22Rv1 (cell line): ENCODE measurements around the gene TBC1D22A.

Source experiments
- ZFX ChIP-seq: fragments of 450-650 bp; IDR thresholded peaks from 2 replicates; pipeline ENCODE4 v1.6.1; 2017; ENCODE audit warnings: antibody characterized with exemption, borderline replicate concordance
- TF ChIP-seq, protein P1 (sequence below): fragments of 450-650 bp; IDR thresholded peaks from 2 replicates; pipeline ENCODE4 v1.5.1; 2017; ENCODE audit warnings: mild to moderate bottlenecking

DNA sequence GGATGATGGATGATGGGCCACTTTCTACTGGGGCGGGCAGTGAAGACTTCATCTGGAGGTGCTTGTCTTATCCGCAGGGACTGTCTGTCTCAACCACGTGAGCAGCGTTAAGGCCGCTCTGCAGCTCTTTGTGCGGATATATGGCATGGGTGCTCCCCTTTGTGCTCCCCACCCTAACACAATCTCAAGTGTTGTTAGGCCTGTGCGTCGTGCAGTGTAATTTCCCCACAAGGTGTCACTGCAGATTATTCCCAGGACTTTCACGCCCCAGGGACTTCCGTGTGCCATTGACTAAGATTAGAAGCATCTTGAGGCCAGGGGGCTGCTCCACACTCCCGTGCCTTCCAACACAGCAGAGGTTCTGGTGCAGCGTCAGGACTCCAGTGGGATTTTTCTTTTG lies 65.3 kb downstream of the TBC1D22A start:
- TF ChIP-seq, protein P1, sequence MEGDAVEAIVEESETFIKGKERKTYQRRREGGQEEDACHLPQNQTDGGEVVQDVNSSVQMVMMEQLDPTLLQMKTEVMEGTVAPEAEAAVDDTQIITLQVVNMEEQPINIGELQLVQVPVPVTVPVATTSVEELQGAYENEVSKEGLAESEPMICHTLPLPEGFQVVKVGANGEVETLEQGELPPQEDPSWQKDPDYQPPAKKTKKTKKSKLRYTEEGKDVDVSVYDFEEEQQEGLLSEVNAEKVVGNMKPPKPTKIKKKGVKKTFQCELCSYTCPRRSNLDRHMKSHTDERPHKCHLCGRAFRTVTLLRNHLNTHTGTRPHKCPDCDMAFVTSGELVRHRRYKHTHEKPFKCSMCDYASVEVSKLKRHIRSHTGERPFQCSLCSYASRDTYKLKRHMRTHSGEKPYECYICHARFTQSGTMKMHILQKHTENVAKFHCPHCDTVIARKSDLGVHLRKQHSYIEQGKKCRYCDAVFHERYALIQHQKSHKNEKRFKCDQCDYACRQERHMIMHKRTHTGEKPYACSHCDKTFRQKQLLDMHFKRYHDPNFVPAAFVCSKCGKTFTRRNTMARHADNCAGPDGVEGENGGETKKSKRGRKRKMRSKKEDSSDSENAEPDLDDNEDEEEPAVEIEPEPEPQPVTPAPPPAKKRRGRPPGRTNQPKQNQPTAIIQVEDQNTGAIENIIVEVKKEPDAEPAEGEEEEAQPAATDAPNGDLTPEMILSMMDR, result no peak
- no peak for TF ChIP-seq ZFX
